ENCODE measurements around the gene BCAS3.

GRCh38 chr17:61335845-61336655, 658.4 kb downstream of the BCAS3 start:
- TF ChIP-seq CTCF (IDR thresholded peaks at IDR 0.05 in 4 of 5, conservative IDR thresholded peaks at IDR 0.05 in 1 of 5): no peak
- no peak for TF ChIP-seq POLR2A (IDR thresholded peaks at IDR 0.05)
